GM23248 (cell line): ENCODE measurements around the gene IFT122. TPM values are rescaled to one million over a fixed set of nuclear protein-coding genes. Genes with fewer than 3 reads are reported as not detected.
"Not testable (repeated sequence)": the region's sequence is repeated elsewhere in the genome, so short reads cannot be mapped to it uniquely, and the experiment has no call there.

Experiments
- DNase-seq: peaks from one replicate; pipeline ENCODE4 v3.0.0-alpha.2; 2015
- H2AFZ ChIP-seq: fragments of 200-600 bp; sonication (generic); 2 replicates; pipeline ENCODE4 v1.6.1; 2016; ENCODE audit warnings: antibody characterized with exemption
- H3F3A ChIP-seq: fragments of 200-600 bp; sonication (generic); 2 replicates; pipeline ENCODE4 v1.6.1; 2016; ENCODE audit warnings: mild to moderate bottlenecking, antibody characterized with exemption, mixed run types; ENCODE audit not compliant: insufficient read depth
- H3K27ac ChIP-seq: fragments of 200-600 bp; sonication (generic); 2 replicates; pipeline ENCODE4 v1.5.1; 2016; ENCODE audit warnings: mild to moderate bottlenecking
- H3K27me3 ChIP-seq: fragments of 200-600 bp; sonication (generic); replicated peaks from 2 replicates; pipeline ENCODE4 v1.6.1; 2016; ENCODE audit warnings: mild to moderate bottlenecking; ENCODE audit not compliant: insufficient read depth
- H3K36me3 ChIP-seq: fragments of 200-600 bp; sonication (generic); 2 replicates; pipeline ENCODE4 v1.6.1; 2016; ENCODE audit warnings: low read depth, mild to moderate bottlenecking
- H3K4me1 ChIP-seq: fragments of 200-600 bp; sonication (generic); 2 replicates; pipeline ENCODE4 v1.6.1; 2016; ENCODE audit warnings: mild to moderate bottlenecking; ENCODE audit not compliant: insufficient read depth
- H3K4me2 ChIP-seq: fragments of 200-600 bp; sonication (generic); one replicate; pipeline ENCODE4 v1.6.1; 2016; ENCODE audit warnings: mild to moderate bottlenecking; ENCODE audit not compliant: unreplicated experiment
- H3K4me3 ChIP-seq: fragments of 200-600 bp; sonication (generic); 2 replicates; pipeline ENCODE4 v1.5.1; 2016; ENCODE audit warnings: mild to moderate bottlenecking
- H3K79me2 ChIP-seq: fragments of 200-600 bp; sonication (generic); 2 replicates; pipeline ENCODE4 v1.6.1; 2016; ENCODE audit warnings: mild to moderate bottlenecking; ENCODE audit not compliant: insufficient read depth
- H3K9ac ChIP-seq: fragments of 200-600 bp; sonication (generic); 2 replicates; pipeline ENCODE4 v1.6.1; 2016; ENCODE audit warnings: mild to moderate bottlenecking
- H3K9me2 ChIP-seq: fragments of 200-600 bp; sonication (generic); 2 replicates; pipeline ENCODE4 v1.6.1; 2016; ENCODE audit warnings: mixed run types, mild to moderate bottlenecking, moderate library complexity; ENCODE audit not compliant: insufficient read depth
- H3K9me3 ChIP-seq: fragments of 200-600 bp; sonication (generic); one replicate; pipeline ENCODE4 v1.6.1; 2017; ENCODE audit warnings: low read depth
- H4K20me1 ChIP-seq: fragments of 200-600 bp; sonication (generic); 2 replicates; pipeline ENCODE4 v1.6.0; 2016; ENCODE audit not compliant: insufficient read depth
- EZH2 ChIP-seq: fragments of 200-600 bp; sonication (generic); IDR thresholded peaks from 2 replicates; pipeline ENCODE4 v1.6.1; 2018; ENCODE audit warnings: antibody characterized with exemption, mild to moderate bottlenecking; ENCODE audit not compliant: insufficient read depth, poor library complexity, severe bottlenecking
- EZH2phosphoT487 ChIP-seq: fragments of 200-600 bp; sonication (generic); IDR thresholded peaks from 2 replicates; pipeline ENCODE4 v1.6.1; 2018; ENCODE audit warnings: antibody characterized with exemption, moderate library complexity, mild to moderate bottlenecking, low read depth; ENCODE audit not compliant: insufficient read depth
- WGBS, 2 experiments: methylation state at CpG; one replicate each; pipeline ENCODE4 v1.1.6; 2015 to 2017; ENCODE audit warnings: low lambda C conversion rate in 2 of 2, low coverage in 1 of 2; ENCODE audit errors: missing lambda C conversion rate in 2 of 2; 5-methylcytosine and 5-hydroxymethylcytosine counted together
- in situ Hi-C: fragments of 300-500 bp; cut with MboI; formaldehyde crosslinking; loops from 2 replicates; pipeline ENCODE4 v1.15.0; 2020
- polyA plus RNA-seq: library from polyadenylated mRNA; unstranded; fragments of >200 nt; fragmentation: Nextera tagmentation; extraction: Ambion mirVana; gene quantifications from 2 replicates; pipeline ENCODE4 v1.2.1, GENCODE V29; 2016
- total RNA-seq: library from RNA; depleted of rRNA; stranded (reverse); fragments of >200 nt; shearing (Covaris generic); gene quantifications from 2 replicates; pipeline ENCODE4 v1.2.3, GENCODE V29; 2014

Gene IFT122
- total and polyA plus RNA-seq, 2 experiments from 2014 or later, result 16.1 to 16.3 TPM

DNA sequence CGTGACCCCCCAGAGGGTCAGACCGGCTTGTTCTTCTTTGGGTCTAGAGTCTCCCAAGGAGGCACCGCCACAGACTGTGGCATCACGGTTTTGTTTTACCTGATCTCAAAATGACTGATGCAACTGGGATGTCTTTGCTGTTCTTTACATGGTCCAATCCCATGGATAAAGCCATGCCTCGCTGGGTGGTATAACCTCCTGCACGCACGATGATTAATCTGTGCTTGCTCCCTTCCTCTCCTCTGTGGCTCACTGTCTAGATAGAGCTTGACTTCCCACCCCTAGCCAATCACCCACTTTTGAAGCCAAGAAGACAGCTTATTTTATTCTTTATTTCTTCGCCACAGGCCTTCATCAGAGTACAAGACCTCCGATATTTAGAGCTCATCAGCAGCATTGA lies 51.8 kb downstream of the IFT122 start:
- H3K9ac ChIP-seq, result no peak overlapping the region
- TF ChIP-seq EZH2phosphoT487 (no peak), EZH2 (no peak)
- H3K79me2 ChIP-seq, result no peaks in the 10 kb centered on the region
- DNase-seq, result no peak
- no peaks in the 10 kb centered on the region for H3K36me3 ChIP-seq
- H3F3A ChIP-seq, result peaks cover 33% of the 10 kb centered on the region
- H3K4me2 ChIP-seq, result no peak overlapping the region
- H3K27ac ChIP-seq, result no peak overlapping the region
- H4K20me1 ChIP-seq, result no peaks in the 10 kb centered on the region
- H3K9me2 ChIP-seq, result no peaks in the 10 kb centered on the region
- whole genome bisulfite sequencing, 2 experiments, result 94 to 98% methylated on average over 9 of the region's 9 CpGs
- in situ Hi-C loops, result loop anchor here (10.0 to 25.0 kb wide), 2 partner anchors 113 to 321 kb away; partner anchors contain the start of gene PLXND1
- no peak overlapping the region for H2AFZ ChIP-seq
- no peak overlapping the region for H3K4me3 ChIP-seq
- peaks cover 30% of the 10 kb centered on the region for H3K4me1 ChIP-seq
- no peaks in the 10 kb centered on the region for H3K9me3 ChIP-seq
- no peaks in the 10 kb centered on the region for H3K27me3 ChIP-seq

DNA sequence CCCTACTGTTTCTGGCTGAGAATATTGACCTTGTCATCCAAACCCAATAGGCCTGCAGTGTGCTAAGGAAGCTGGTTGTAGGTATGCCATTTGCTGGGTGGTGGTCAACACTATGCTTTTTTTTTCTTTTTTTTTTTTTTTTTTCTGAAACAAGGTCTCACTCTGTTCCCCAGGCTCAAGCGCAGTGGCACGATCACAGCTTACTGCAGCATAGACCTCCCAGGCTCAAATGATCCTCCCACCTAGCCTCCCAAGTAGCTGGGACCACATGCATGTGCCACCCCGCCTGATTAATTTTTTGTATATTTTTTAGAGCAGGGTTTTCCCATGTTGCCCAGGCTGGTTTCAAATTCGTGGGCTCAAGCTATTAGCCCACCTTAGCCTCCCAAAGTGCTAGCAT lies 52.7 kb downstream of the IFT122 start:
- WGBS, 2 experiments, result 90 to 91% methylated on average over 4 of the region's 4 CpGs
- Histone ChIP-seq H3K27me3 (no peaks in the 10 kb centered on the region), H3K9me2 (no peaks in the 10 kb centered on the region), H3K79me2 (no peaks in the 10 kb centered on the region), H3K4me2 (no peak overlapping the region), H3K4me1 (peaks cover 21% of the 10 kb centered on the region), H3K27ac (no peak overlapping the region), H3K9ac (no peak overlapping the region), H3K36me3 (no peaks in the 10 kb centered on the region), H3K9me3 (no peaks in the 10 kb centered on the region), H3K4me3 (no peak overlapping the region), H4K20me1 (no peaks in the 10 kb centered on the region), H2AFZ (no peak overlapping the region), H3F3A (peaks cover 24% of the 10 kb centered on the region)
- in situ Hi-C loops, result loop anchor here (10.0 to 25.0 kb wide), 2 partner anchors 112 to 320 kb away; partner anchors contain the start of gene PLXND1
- TF ChIP-seq EZH2, result no peak
- TF ChIP-seq EZH2phosphoT487, result no peak
- DNase-seq, result no peak

DNA sequence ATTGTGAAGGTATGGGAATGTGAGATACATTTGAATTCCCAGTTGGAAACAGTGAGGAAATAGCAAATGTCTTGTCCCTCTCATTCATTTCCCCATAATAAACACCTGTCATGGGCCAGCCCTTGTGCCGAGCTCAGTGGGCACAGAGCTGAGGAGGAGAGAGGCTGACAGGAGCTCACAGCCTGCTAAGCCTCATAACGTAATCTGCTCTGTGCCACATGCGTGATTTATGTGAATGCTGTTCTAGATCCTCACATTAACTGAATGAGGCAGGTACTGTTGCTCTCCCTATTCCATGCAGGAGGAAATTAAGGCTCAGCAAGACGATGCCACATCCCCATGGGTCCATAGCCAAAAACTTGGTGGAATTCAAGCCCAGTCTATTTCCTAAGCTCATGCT lies 53.2 kb downstream of the IFT122 start:
- in situ Hi-C loops, result loop anchor here (10.0 to 25.0 kb wide), 2 partner anchors 112 to 319 kb away; partner anchors contain the start of gene PLXND1
- Histone ChIP-seq H3K4me1 (peaks cover 20% of the 10 kb centered on the region), H3K4me2 (no peak overlapping the region), H3K9ac (no peak overlapping the region), H3K27ac (no peak overlapping the region), H3K27me3 (no peaks in the 10 kb centered on the region), H4K20me1 (no peaks in the 10 kb centered on the region), H3K9me3 (no peaks in the 10 kb centered on the region), H3K9me2 (no peaks in the 10 kb centered on the region), H2AFZ (no peak overlapping the region), H3K79me2 (no peaks in the 10 kb centered on the region), H3F3A (peaks cover 19% of the 10 kb centered on the region), H3K4me3 (no peak overlapping the region), H3K36me3 (no peaks in the 10 kb centered on the region)
- 91 to 93% methylated on average over 4 of the region's 4 CpGs for WGBS, 2 experiments
- TF ChIP-seq EZH2phosphoT487 (no peak), EZH2 (no peak)
- DNase-seq, result no peak

DNA sequence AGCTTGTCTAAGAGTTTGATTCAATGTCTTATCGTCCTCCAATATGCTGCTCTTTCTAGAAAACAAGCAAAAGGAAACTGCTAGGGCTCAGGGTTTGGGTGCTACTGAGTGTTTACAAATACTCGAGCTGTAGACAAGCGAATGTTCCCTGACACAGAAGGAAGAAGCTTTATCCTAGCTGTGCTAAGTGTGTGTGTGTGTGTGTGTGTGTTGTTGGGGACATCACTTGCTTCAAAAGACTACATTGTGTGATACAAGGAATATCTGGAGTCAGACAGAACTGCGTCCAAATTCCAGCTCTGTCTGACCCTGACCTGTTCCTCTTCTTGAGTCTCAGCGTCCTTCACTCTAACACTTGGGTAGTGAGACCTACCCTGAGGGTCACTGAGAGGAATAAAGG lies 54.5 kb downstream of the IFT122 start:
- H3F3A ChIP-seq, result peaks cover 18% of the 10 kb centered on the region
- not testable (repeated sequence) for DNase-seq, H2AFZ ChIP-seq, H3K36me3 ChIP-seq, H3K9me2 ChIP-seq, H3K9me3 ChIP-seq, H3K79me2 ChIP-seq, H3K27me3 ChIP-seq, H4K20me1 ChIP-seq, H3K4me3 ChIP-seq
- in situ Hi-C loops, result loop anchor here (10.0 to 25.0 kb wide), 2 partner anchors 110 to 318 kb away; partner anchors contain the start of gene PLXND1
- H3K4me2 ChIP-seq, result peak overlapping the region; percentile 54
- WGBS, 2 experiments, result 94 to 95% methylated on average over 5 of the region's 5 CpGs
- peaks cover 28% of the 10 kb centered on the region for H3K4me1 ChIP-seq
- H3K27ac ChIP-seq, result peak overlapping the region; percentile 82
- H3K9ac ChIP-seq, result peak overlapping the region; percentile 41

DNA sequence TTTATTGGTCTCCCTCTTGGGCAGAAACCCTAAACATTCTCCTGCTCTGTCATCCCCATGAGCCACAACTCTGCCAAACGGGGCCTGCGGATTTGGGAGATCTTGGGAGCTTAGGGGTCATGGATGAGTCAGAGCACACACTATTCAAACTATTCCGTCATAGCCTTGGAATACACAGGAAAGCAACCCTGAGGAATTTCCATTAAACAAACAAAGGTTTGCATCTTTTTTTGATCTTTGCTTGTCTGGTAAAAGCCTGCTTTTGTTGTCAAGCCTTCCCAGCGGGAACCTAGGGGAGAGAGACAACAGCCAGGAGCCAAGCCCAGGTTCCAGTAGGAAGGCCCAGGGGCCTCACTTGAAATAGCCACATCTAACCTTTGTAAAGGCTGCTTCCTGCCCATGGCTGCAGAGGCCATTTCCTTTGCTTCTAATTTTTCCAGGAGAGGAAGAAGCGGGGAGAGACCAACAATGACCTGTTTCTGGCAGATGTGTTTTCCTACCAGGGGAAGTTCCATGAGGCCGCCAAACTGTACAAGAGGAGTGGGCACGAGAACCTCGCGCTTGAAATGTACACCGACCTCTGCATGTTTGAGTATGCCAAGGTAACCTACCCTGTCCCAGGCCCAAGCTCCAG lies 55.1 kb downstream of the IFT122 start:
- H3K79me2 ChIP-seq, H3K27me3 ChIP-seq, H3K9me3 ChIP-seq, H3K4me3 ChIP-seq, H3K36me3 ChIP-seq, H3K9me2 ChIP-seq, H4K20me1 ChIP-seq, H2AFZ ChIP-seq: not testable (repeated sequence)
- H3K4me2 ChIP-seq, result peak overlapping the region; percentile 54
- H3K4me1 ChIP-seq, result peaks cover 28% of the 10 kb centered on the region
- peak overlapping the region; percentile 41 for H3K9ac ChIP-seq
- H3K27ac ChIP-seq, result peak overlapping the region; percentile 82
- WGBS, 2 experiments, result 57 to 58% methylated on average over 10 of the region's 10 CpGs
- peak; percentile 81 for DNase-seq
- peaks cover 18% of the 10 kb centered on the region for H3F3A ChIP-seq
- in situ Hi-C loops, result loop anchor here (10.0 to 25.0 kb wide), 2 partner anchors 110 to 317 kb away; partner anchors contain the start of gene PLXND1

DNA sequence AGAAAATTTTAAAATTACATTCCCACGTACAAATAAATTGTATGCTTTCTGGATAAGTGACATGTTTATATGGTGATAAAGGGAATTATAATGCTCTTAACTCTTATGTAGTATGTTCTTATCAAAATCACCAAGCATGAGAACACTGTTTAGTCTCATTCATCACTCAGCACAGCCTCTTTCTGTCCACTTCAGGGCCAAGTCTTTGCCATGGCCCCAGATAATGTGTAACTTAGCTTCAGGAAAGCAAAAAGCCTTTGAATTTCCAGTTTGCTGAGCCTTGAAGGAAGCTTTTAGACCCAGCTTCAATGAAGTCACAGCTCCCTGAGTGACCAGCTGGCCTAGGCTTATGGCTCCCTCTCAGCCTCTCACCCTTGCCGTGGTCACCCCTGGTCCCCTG lies 57.9 kb downstream of the IFT122 start:
- not testable (repeated sequence) for H3K9me3 ChIP-seq, H2AFZ ChIP-seq, H3K27me3 ChIP-seq, H3K9me2 ChIP-seq, H3K4me3 ChIP-seq, H3K27ac ChIP-seq, H3K79me2 ChIP-seq, H3K36me3 ChIP-seq, DNase-seq, H3K4me2 ChIP-seq, H3K9ac ChIP-seq, H4K20me1 ChIP-seq
- H3F3A ChIP-seq, result peaks cover 18% of the 10 kb centered on the region
- H3K4me1 ChIP-seq, result peaks cover 23% of the 10 kb centered on the region
- in situ Hi-C loops, result loop anchor here (10.0 to 25.0 kb wide), 2 partner anchors 107 to 314 kb away; partner anchors contain the start of gene PLXND1
- WGBS, 2 experiments, result 97 to 100% methylated on average over 2 of the region's 2 CpGs
